Endothelial cell (in vitro differentiated cells): ENCODE results near the gene PLA1A. TPM values are rescaled to one million over a fixed set of nuclear protein-coding genes. Genes with fewer than 3 reads are reported as not detected.

Experiments used
- DNase-seq: peaks from one replicate; pipeline ENCODE4 v3.0.0; 2021; ENCODE audit warnings: low spot score
- H3K27ac Mint-ChIP-seq: one replicate; pipeline ENCODE4 v1.8.0; 2021; ENCODE audit warnings: mixed read lengths, inconsistent platforms; ENCODE audit not compliant: unreplicated experiment
- H3K27me3 Mint-ChIP-seq: one replicate; pipeline ENCODE4 v1.8.0; 2021; ENCODE audit warnings: mild to moderate bottlenecking, moderate library complexity, mixed read lengths, inconsistent platforms; ENCODE audit not compliant: unreplicated experiment
- H3K36me3 Mint-ChIP-seq: one replicate; pipeline ENCODE4 v1.8.0; 2021; ENCODE audit warnings: mild to moderate bottlenecking, low read depth, mixed read lengths, inconsistent platforms; ENCODE audit not compliant: unreplicated experiment
- H3K4me1 Mint-ChIP-seq: one replicate; pipeline ENCODE4 v1.8.0; 2021; ENCODE audit warnings: mild to moderate bottlenecking, mixed read lengths, inconsistent platforms; ENCODE audit not compliant: unreplicated experiment
- H3K4me3 Mint-ChIP-seq: one replicate; pipeline ENCODE4 v1.8.0; 2021; ENCODE audit warnings: mild to moderate bottlenecking, mixed read lengths, inconsistent platforms; ENCODE audit not compliant: unreplicated experiment
- H3K9me3 Mint-ChIP-seq: one replicate; pipeline ENCODE4 v1.8.0; 2021; ENCODE audit warnings: mixed read lengths, inconsistent platforms; ENCODE audit not compliant: unreplicated experiment
- CTCF ChIP-seq: fragments of 200-600 bp; sonication (generic); IDR thresholded peaks from one replicate; pipeline ENCODE4 v1.5.0; 2021; ENCODE audit warnings: antibody characterized with exemption; ENCODE audit not compliant: unreplicated experiment
- total RNA-seq: library from RNA; stranded (reverse); fragmentation: NEBNext Ultra II Directional; extraction: Animal tissue kit (Norgen Biotek cat#: 25700); gene quantifications from one replicate; pipeline ENCODE4 v1.2.1, GENCODE V29; 2021; ENCODE audit not compliant: unreplicated experiment

The PLA1A gene
- total RNA-seq, 1 donor from 2014 or later, result 0.80 TPM

- Mint-ChIP-seq H3K4me3 (no peak overlapping the region), H3K36me3 (no peaks in the 10 kb centered on the region), H3K27me3 (peaks cover 4% of the 10 kb centered on the region), H3K27ac (no peak overlapping the region), H3K4me1 (peaks cover 5% of the 10 kb centered on the region), H3K9me3 (no peaks in the 10 kb centered on the region)
- no peak for DNase-seq
- no peak for TF ChIP-seq CTCF
Observed at GRCh38 chr3:119639494-119640350, 42.0 kb downstream of the PLA1A start.

GRCh38 chr3:119641416-119641815, 43.7 kb downstream of the PLA1A start:
- no peak for DNase-seq
- Mint-ChIP-seq H3K9me3 (no peaks in the 10 kb centered on the region), H3K4me1 (peaks cover 9% of the 10 kb centered on the region), H3K27ac (no peak overlapping the region), H3K27me3 (peaks cover 4% of the 10 kb centered on the region), H3K36me3 (no peaks in the 10 kb centered on the region), H3K4me3 (no peak overlapping the region)
- no peak for TF ChIP-seq CTCF

- no peak for TF ChIP-seq CTCF
- H3K36me3 Mint-ChIP-seq, result no peaks in the 10 kb centered on the region
- H3K4me3 Mint-ChIP-seq, result no peak overlapping the region
- no peak overlapping the region for H3K27ac Mint-ChIP-seq
- no peak for DNase-seq
- peaks cover 4% of the 10 kb centered on the region for H3K27me3 Mint-ChIP-seq
- peaks cover 24% of the 10 kb centered on the region for H3K4me1 Mint-ChIP-seq
- no peaks in the 10 kb centered on the region for H3K9me3 Mint-ChIP-seq
Observed at GRCh38 chr3:119642746-119643473, 45.2 kb downstream of the PLA1A start.

- TF ChIP-seq CTCF, result no peak
- Mint-ChIP-seq H3K36me3 (no peaks in the 10 kb centered on the region), H3K9me3 (no peaks in the 10 kb centered on the region), H3K27ac (no peak overlapping the region), H3K4me3 (no peak overlapping the region), H3K27me3 (peaks cover 3% of the 10 kb centered on the region), H3K4me1 (peaks cover 25% of the 10 kb centered on the region)
- no peak for DNase-seq
Observed at GRCh38 chr3:119643528-119643927, 45.8 kb downstream of the PLA1A start.

- H3K9me3 Mint-ChIP-seq, result no peaks in the 10 kb centered on the region
- peaks cover 1% of the 10 kb centered on the region for H3K27me3 Mint-ChIP-seq
- no peak for TF ChIP-seq CTCF
- H3K4me3 Mint-ChIP-seq, result no peak overlapping the region
- H3K27ac Mint-ChIP-seq, result no peak overlapping the region
- H3K36me3 Mint-ChIP-seq, result no peaks in the 10 kb centered on the region
- peaks cover 25% of the 10 kb centered on the region for H3K4me1 Mint-ChIP-seq
- no peak for DNase-seq
Observed at GRCh38 chr3:119644481-119644880, 46.8 kb downstream of the PLA1A start.
